ENCODE measurements around the gene ZNF711. TPM values are rescaled to one million over a fixed set of nuclear protein-coding genes. Genes with fewer than 3 reads are reported as not detected.
A peak's percentile ranks its signal among the peaks of the same experiment; 100 is the strongest.

ZNF711 gene
- total RNA-seq (1 to 10 TPM in 1 of 2 donors, under 1 TPM in 1; 0.97 to 2.9 TPM), polyA plus RNA-seq (ENCODE audit: insufficient read length in 6 of 6) (10 to 100 TPM; 69.6 to 85.6 (median 81.5) TPM)
- long read RNA-seq, donor 1, partial matches to known transcripts, result 17 of 17 reads
- long read RNA-seq, donor 1, other reads (novel, unspliced or antisense), result 0 of 17 reads
- long read RNA-seq, donor 2, partial matches to known transcripts, result 31 of 33 reads
- long read RNA-seq, donor 2, other reads (novel, unspliced or antisense), result 0 of 33 reads
- long read RNA-seq, donor 3, partial matches to known transcripts, result 5 of 6 reads
- long read RNA-seq, donor 3, other reads (novel, unspliced or antisense), result 0 of 6 reads
- long read RNA-seq, donor 4, partial matches to known transcripts, result 1 of 1 reads
- long read RNA-seq, donor 4, other reads (novel, unspliced or antisense), result 0 of 1 reads
- long read RNA-seq, donor 5, full-length matches to known transcripts, result 2 of 8 reads
- long read RNA-seq, donor 5, partial matches to known transcripts, result 6 of 8 reads
- long read RNA-seq, donor 5, other reads (novel, unspliced or antisense), result 0 of 8 reads
- long read RNA-seq, donor 6, partial matches to known transcripts, result 27 of 29 reads
- long read RNA-seq, donor 6, other reads (novel, unspliced or antisense), result 0 of 29 reads
- long read RNA-seq, donor 7, partial matches to known transcripts, result 23 of 24 reads
- long read RNA-seq, donor 7, other reads (novel, unspliced or antisense), result 0 of 24 reads
- long read RNA-seq, donor 8, full-length matches to known transcripts, result 3 of 24 reads
- long read RNA-seq, donor 8, partial matches to known transcripts, result 21 of 24 reads
- long read RNA-seq, donor 8, other reads (novel, unspliced or antisense), result 0 of 24 reads
- long read RNA-seq, donor 9, result 0 reads
- long read RNA-seq, donor 10, result 0 reads
- long read RNA-seq, donor 11, partial matches to known transcripts, result 9 of 10 reads
- long read RNA-seq, donor 11, other reads (novel, unspliced or antisense), result 0 of 10 reads
- long read RNA-seq, donor 12, full-length matches to known transcripts, result 2 of 13 reads
- long read RNA-seq, donor 12, partial matches to known transcripts, result 11 of 13 reads
- long read RNA-seq, donor 12, other reads (novel, unspliced or antisense), result 0 of 13 reads

- intact Hi-C loops (cut with DNase I), result no loop called here
- Histone ChIP-seq H3K9me3 (no peaks in the 10 kb centered on the region), H3K36me3 (no peaks in the 10 kb centered on the region), H3K27ac (no peak within 1 kb of the TSS), H3K27me3 (peaks cover 0 to 15% of the 10 kb centered on the region in 2 donors), H3K4me1 (no peaks in the 10 kb centered on the region), H3K4me3 (peak within 1 kb of the TSS; percentile 24 to 40)
- peak; percentile 46 to 95 (median 74) for DNase-seq
- TF ChIP-seq CTCF (IDR thresholded peaks at IDR 0.05), result no peak
- ATAC-seq, result peak; percentile 80
Measured at GRCh38 chrX:85243761-85244449, at the start of gene ZNF711, which contains the start of gene SATL1. Gene ZNF711, plus strand, starts transcription at chrX:85243991. Its CDS starts 3,582 bp downstream, at chrX:85247573. Gene SATL1, minus strand, starts transcription at chrX:85243779. Its CDS starts 134,811 bp downstream, at chrX:85108968.

GRCh38 chrX:85196319-85196718 is 47.5 kb upstream of the ZNF711 start:
- H3K27ac ChIP-seq, result no peak overlapping the region
- no peaks in the 10 kb centered on the region for H3K4me1 ChIP-seq
- intact Hi-C loops (cut with DNase I), result no loop called here
- no peaks in the 10 kb centered on the region for H3K27me3 ChIP-seq
- TF ChIP-seq CTCF (IDR thresholded peaks at IDR 0.05), result no peak
- H3K4me3 ChIP-seq, result no peak overlapping the region
- H3K9me3 ChIP-seq, result no peaks in the 10 kb centered on the region
- H3K36me3 ChIP-seq, result no peaks in the 10 kb centered on the region
- DNase-seq (no peak), ATAC-seq (no peak)

GRCh38 chrX:85203461-85203970 is 40.3 kb upstream of the ZNF711 start:
- DNase-seq (no peak), ATAC-seq (no peak)
- H3K4me1 ChIP-seq, result no peaks in the 10 kb centered on the region
- no peak for TF ChIP-seq CTCF (IDR thresholded peaks at IDR 0.05)
- intact Hi-C loops (cut with DNase I), result no loop called here
- no peaks in the 10 kb centered on the region for H3K9me3 ChIP-seq
- H3K36me3 ChIP-seq, result no peaks in the 10 kb centered on the region
- H3K27me3 ChIP-seq, result no peaks in the 10 kb centered on the region
- no peak overlapping the region for H3K27ac ChIP-seq
- no peak overlapping the region for H3K4me3 ChIP-seq

- intact Hi-C loops (cut with DNase I), result no loop called here
- DNase-seq (no peak), ATAC-seq (no peak)
- Histone ChIP-seq H3K27me3 (peaks cover 0 to 3% of the 10 kb centered on the region in 2 donors), H3K4me3 (no peak overlapping the region), H3K9me3 (no peaks in the 10 kb centered on the region), H3K27ac (no peak overlapping the region), H3K36me3 (no peaks in the 10 kb centered on the region), H3K4me1 (no peaks in the 10 kb centered on the region)
- TF ChIP-seq CTCF (IDR thresholded peaks at IDR 0.05), result no peak
Measured at GRCh38 chrX:85213792-85214530, 29.8 kb upstream of the ZNF711 start.
